Spleen (tissue), 13 donors: ENCODE measurements around the gene ADAMTS5. TPM values are rescaled to one million over a fixed set of nuclear protein-coding genes. Genes with fewer than 3 reads are reported as not detected.

Experiments
- DNase-seq: peaks from one replicate; pipeline ENCODE4 v3.0.0-alpha.2; 2020
- H3K27ac ChIP-seq, 8 donors: fragments of 200-600 bp; sonication (generic) in 7 of 8; 1 replicate in 4 of 8; 2 replicates in 4 of 8; pipeline versions ENCODE4 v1.5.0 to v1.8.0; 2016 to 2021; ENCODE audit warnings: inconsistent platforms in 4 of 8, mild to moderate bottlenecking in 4 of 8, moderate library complexity in 1 of 8
- H3K27me3 ChIP-seq, 7 donors: fragments of 200-600 bp; sonication (generic) in 6 of 7; replicated peaks in 1 of 7; 1 replicate in 4 of 7; 2 replicates in 3 of 7; pipeline versions ENCODE4 v1.5.0 to v1.8.0; 2016 to 2021; ENCODE audit warnings: inconsistent platforms in 3 of 7, mild to moderate bottlenecking in 1 of 7
- H3K36me3 ChIP-seq, 6 donors: fragments of 200-600 bp; sonication (generic) in 5 of 6; 1 replicate in 4 of 6; 2 replicates in 2 of 6; pipeline versions ENCODE4 v1.5.0 to v1.8.0; 2016 to 2021; ENCODE audit warnings: inconsistent platforms in 2 of 6
- H3K4me1 ChIP-seq, 6 donors: fragments of 200-600 bp; sonication (generic) in 5 of 6; 1 replicate in 3 of 6; 2 replicates in 3 of 6; pipeline versions ENCODE4 v1.5.0 to v1.8.0; 2016 to 2021; ENCODE audit warnings: inconsistent platforms in 3 of 6
- H3K4me3 ChIP-seq, 8 donors: fragments of 200-600 bp; sonication (generic) in 7 of 8; 1 replicate in 4 of 8; 2 replicates in 4 of 8; pipeline versions ENCODE4 v1.5.0 to v1.8.0; 2016 to 2021; ENCODE audit warnings: inconsistent platforms in 4 of 8, mild to moderate bottlenecking in 4 of 8, moderate library complexity in 2 of 8
- H3K9me3 ChIP-seq, 8 donors: fragments of 200-600 bp; sonication (generic) in 7 of 8; 1 replicate in 4 of 8; 2 replicates in 4 of 8; pipeline versions ENCODE4 v1.5.0 to v1.8.0; 2016 to 2021; ENCODE audit warnings: inconsistent platforms in 4 of 8
- POLR2A ChIP-seq, 3 donors: fragments of 450-650 bp; IDR thresholded peaks; one replicate each; pipeline ENCODE4 v1.5.1; 2017; ENCODE audit warnings: antibody characterized with exemption in 3 of 3, mild to moderate bottlenecking in 1 of 3
- POLR2AphosphoS5 ChIP-seq, 3 donors: sonication (generic); formaldehyde crosslinking; IDR thresholded peaks; one replicate each; pipeline ENCODE4 v1.5.1; 2017; ENCODE audit warnings: antibody characterized with exemption in 3 of 3
- WGBS, 5 donors: extraction: QIAGEN DNeasy Blood & Tissue Kit in 3 of 5; methylation state at CpG; one replicate each; pipeline versions ENCODE4 v1.1.5 to v1.1.7; 2013 to 2018; 5-methylcytosine and 5-hydroxymethylcytosine counted together
- intact Hi-C: fragments of 100-400 bp; cut with DNase I; formaldehyde crosslinking; loops from one replicate; pipeline ENCODE4 v1.15.0; 2023; ENCODE audit warnings: low total_unique reads
- long read RNA-seq, 2 donors: transcript quantifications; one replicate each; lab custom pipeline, GENCODE V29; 2026
- polyA plus RNA-seq, 3 donors: library from polyadenylated mRNA; stranded (reverse); fragments of 200-250 nt; gene quantifications; one replicate each; pipeline ENCODE4 v1.2.1, GENCODE V29; 2013
- total RNA-seq, 7 donors: library from RNA; depleted of rRNA in 3 of 7; stranded (reverse); fragments of >200 nt in 3 of 7; fragmentation: NEBNext Ultra II Directional in 4 of 7; extraction: Animal tissue kit (Norgen Biotek cat#: 25700) in 4 of 7; gene quantifications; one replicate each; pipeline versions ENCODE4 v1.1.0 to v1.2.1, GENCODE V29; 2016 to 2021
- TF ChIP-seq, protein P1 (sequence below), 11 experiments: fragments of 200-600 bp in 7 of 11; fragments of 450-650 bp in 4 of 11; sonication (generic) in 4 of 11; IDR thresholded peaks in 8 of 11; conservative IDR thresholded peaks in 3 of 11; 1 replicate in 7 of 11; 2 replicates in 4 of 11; pipeline versions ENCODE4 v1.4.0 to v1.8.0; 2016 to 2021; ENCODE audit warnings: antibody characterized with exemption in 11 of 11, inconsistent platforms in 4 of 11, mild to moderate bottlenecking in 1 of 11
- donor health status: healthy with polysubstance abuse.
- donor health status: DM: no; HTN: no; CAD: no; lungs with moderate emphysema.
- donor health status: DM: no; HTN: no; CAD: no.
- donor health status: Bipolar disorder and iron deficiency.
- donor health status: healthy.
- donor health status: DM: no; HTN: no; CAD: no.
- donor health status: DM: yes; HTN: yes; CAD: no.

ADAMTS5 gene
- 10 to 100 TPM; 23.1 to 61.2 (median 32.6) TPM for total RNA-seq
- polyA plus RNA-seq = 1 to 10 TPM; 1.7 to 5.0 (median 2.2) TPM
- long read RNA-seq, donor 1 = 0 reads
- long read RNA-seq, donor 2, full-length matches to known transcripts = 2 of 2 reads
- long read RNA-seq, donor 2, partial matches to known transcripts = 0 of 2 reads
- long read RNA-seq, donor 2, other reads (novel, unspliced or antisense) = 0 of 2 reads

DNA sequence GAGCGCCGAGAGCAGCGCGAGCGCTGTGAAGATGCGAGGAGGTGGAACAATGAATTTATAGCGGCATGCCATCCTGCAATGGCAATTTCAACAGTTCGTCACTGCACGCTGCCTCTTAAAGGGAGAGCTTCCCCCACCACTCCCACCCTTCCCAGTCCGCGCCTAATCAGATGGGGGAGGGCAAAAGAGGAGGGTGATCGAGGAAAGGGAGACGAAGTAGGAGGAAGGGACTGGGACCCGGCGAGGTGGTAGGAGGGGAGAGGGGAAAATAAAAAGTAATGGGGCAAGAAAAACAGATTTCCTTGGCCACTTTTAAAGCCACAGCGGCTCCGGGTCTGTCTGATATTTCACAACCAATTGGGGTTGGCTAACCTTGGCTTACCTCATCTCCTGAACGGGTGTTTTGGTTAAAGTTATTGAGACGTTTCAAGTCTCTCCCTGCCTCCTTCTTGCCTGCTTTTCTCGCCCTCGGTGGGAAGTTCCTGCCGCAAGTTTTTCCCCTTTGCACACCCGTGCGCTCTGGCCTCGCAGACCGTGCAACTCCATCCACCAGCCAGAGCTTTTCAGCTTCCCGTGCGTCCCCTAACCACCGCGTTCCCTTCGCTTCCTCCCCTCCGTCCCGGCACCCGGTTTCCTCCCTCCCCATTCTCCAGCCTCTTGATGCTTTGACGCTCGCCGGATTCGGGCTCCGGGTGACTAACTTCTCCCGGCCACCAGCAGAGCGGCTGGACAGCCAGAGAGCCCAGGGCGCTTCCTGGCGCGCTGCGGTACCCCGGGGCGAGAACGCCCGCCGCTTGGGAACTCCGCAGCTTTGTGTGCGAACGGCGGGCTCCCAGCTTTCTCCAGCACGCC lies at the start of gene ADAMTS5:
TSS of gene ADAMTS5 (minus strand) at position 27 of the 852 bp plus-strand sequence. CDS start 697 bp downstream, outside the sequence.
- intact Hi-C loops = no loop called here
- Histone ChIP-seq H3K36me3 (no peaks in the 10 kb centered on the region), H3K4me3 (peak within 1 kb of the TSS; percentile 40 to 73 (median 50)), H3K27ac (peak within 1 kb of the TSS; percentile 54 to 88 (median 80)), H3K9me3 (peaks cover 0 to 4% (median 0%) of the 10 kb centered on the region in 8 donors), H3K27me3 (peaks cover 0 to 49% (median 10%) of the 10 kb centered on the region in 7 donors), H3K4me1 (peaks cover 0 to 36% (median 11%) of the 10 kb centered on the region in 6 donors)
- peak; percentile 78 for DNase-seq
- TF ChIP-seq, protein P1, sequence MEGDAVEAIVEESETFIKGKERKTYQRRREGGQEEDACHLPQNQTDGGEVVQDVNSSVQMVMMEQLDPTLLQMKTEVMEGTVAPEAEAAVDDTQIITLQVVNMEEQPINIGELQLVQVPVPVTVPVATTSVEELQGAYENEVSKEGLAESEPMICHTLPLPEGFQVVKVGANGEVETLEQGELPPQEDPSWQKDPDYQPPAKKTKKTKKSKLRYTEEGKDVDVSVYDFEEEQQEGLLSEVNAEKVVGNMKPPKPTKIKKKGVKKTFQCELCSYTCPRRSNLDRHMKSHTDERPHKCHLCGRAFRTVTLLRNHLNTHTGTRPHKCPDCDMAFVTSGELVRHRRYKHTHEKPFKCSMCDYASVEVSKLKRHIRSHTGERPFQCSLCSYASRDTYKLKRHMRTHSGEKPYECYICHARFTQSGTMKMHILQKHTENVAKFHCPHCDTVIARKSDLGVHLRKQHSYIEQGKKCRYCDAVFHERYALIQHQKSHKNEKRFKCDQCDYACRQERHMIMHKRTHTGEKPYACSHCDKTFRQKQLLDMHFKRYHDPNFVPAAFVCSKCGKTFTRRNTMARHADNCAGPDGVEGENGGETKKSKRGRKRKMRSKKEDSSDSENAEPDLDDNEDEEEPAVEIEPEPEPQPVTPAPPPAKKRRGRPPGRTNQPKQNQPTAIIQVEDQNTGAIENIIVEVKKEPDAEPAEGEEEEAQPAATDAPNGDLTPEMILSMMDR (IDR thresholded peaks at IDR 0.05 in 8 of 11, conservative IDR thresholded peaks at IDR 0.05 in 3 of 11) = no peak
- TF ChIP-seq POLR2A (IDR thresholded peaks at IDR 0.05) (peak in 2 of 3 donors; percentile 23 to 78), POLR2AphosphoS5 (IDR thresholded peaks at IDR 0.05) (peak; percentile 74 to 90 (median 83))
- 2 to 6% (median 3%) methylated on average over 54 to 55 of the region's 55 CpGs for whole genome bisulfite sequencing, 5 donors

DNA sequence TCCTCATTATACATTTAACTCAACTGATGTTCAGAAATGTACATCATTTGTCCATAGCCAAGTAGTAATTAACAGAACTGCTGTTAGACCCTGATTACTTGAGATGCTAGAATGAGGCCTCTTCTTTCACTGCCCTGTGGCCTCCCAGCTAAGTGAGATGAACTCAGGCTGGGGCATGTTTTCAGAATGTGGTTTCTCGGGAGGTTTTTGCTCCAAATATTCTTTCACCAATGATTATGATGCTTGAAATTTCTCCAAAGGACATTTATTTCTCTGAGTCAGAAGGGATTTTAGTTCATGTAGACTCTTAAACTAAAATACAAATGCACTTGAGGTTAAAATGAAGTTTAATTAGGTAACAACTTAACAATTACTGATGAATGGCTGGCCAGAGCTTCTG lies 34.6 kb upstream of the ADAMTS5 start:
- Histone ChIP-seq H3K9me3 (no peaks in the 10 kb centered on the region), H3K27me3 (no peaks in the 10 kb centered on the region), H3K4me1 (no peaks in the 10 kb centered on the region), H3K27ac (no peak overlapping the region), H3K36me3 (no peaks in the 10 kb centered on the region), H3K4me3 (no peak overlapping the region)
- intact Hi-C loops = no loop called here
- TF ChIP-seq POLR2AphosphoS5 (IDR thresholded peaks at IDR 0.05) = no peak
- TF ChIP-seq, protein P1 (IDR thresholded peaks at IDR 0.05 in 8 of 11, conservative IDR thresholded peaks at IDR 0.05 in 3 of 11) = no peak
- no peak for TF ChIP-seq POLR2A (IDR thresholded peaks at IDR 0.05)
- DNase-seq = no peak
- WGBS, 5 donors = 63 to 88% (median 86%) methylated on average over 1 of the region's 1 CpG

DNA sequence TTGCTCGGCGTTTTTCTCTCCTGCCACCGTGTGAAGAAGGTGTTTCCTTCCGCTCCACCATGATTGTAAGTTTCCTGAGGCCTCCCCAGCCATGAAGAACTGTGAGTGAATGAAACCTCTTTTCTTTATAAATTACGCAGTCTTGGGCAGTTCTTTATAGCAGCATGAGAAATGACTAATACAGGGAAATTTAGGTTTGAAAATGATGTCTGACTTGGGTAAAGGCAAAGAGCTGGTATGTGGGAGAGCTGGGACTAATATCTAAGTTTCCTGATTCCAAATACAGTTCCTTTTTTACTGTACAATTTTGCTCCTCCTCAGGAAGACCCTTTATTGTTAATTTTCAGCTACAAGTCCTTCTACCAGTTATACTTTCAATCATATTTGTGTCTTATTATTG lies 16.7 kb upstream of the ADAMTS5 start:
- intact Hi-C loops = no loop called here
- 77 to 88% (median 84%) methylated on average over 5 of the region's 5 CpGs for WGBS, 5 donors
- peaks cover 0 to 24% (median 12%) of the 10 kb centered on the region in 8 donors for H3K9me3 ChIP-seq

More for the DNA sequence above, 16.7 kb upstream of the ADAMTS5 start:
- Histone ChIP-seq H3K4me1 (no peaks in the 10 kb centered on the region), H3K27ac (no peak overlapping the region), H3K36me3 (no peaks in the 10 kb centered on the region), H3K27me3 (no peaks in the 10 kb centered on the region), H3K4me3 (no peak overlapping the region)
- DNase-seq = no peak
- no peak for TF ChIP-seq POLR2AphosphoS5 (IDR thresholded peaks at IDR 0.05)
- TF ChIP-seq POLR2A (IDR thresholded peaks at IDR 0.05) = no peak
- TF ChIP-seq, protein P1 (IDR thresholded peaks at IDR 0.05 in 8 of 11, conservative IDR thresholded peaks at IDR 0.05 in 3 of 11) = no peak
